Epithelial cell of proximal tubule (primary cell): ENCODE results near the gene HTR4. TPM values are rescaled to one million over a fixed set of nuclear protein-coding genes. Genes with fewer than 3 reads are reported as not detected.

Source experiments
- DNase-seq: peaks from one replicate; pipeline ENCODE4 v3.0.0-alpha.2; 2011; ENCODE audit warnings: low read depth
- H3K4me3 ChIP-seq: 2 replicates; pipeline ENCODE4 v1.5.1; 2011; ENCODE audit warnings: low read depth, mild to moderate bottlenecking, low read length
- CTCF ChIP-seq: conservative IDR thresholded peaks from 2 replicates; pipeline ENCODE4 v1.5.1; 2012; ENCODE audit warnings: low read depth, mild to moderate bottlenecking, low read length
- total RNA-seq: library from RNA; depleted of rRNA; stranded (reverse); fragments of >200 nt; gene quantifications from 2 replicates; pipeline ENCODE4 v1.2.3, GENCODE V29; 2015

HTR4 gene
- total RNA-seq, 1 donor from 2014 or later: not detected

GRCh38 chr5:148443241-148443640 lies 211.1 kb downstream of the HTR4 start:
- no peak overlapping the region for H3K4me3 ChIP-seq
- DNase-seq: no peak
- TF ChIP-seq CTCF: no peak

- TF ChIP-seq CTCF: no peak
- DNase-seq: no peak
- H3K4me3 ChIP-seq: no peak overlapping the region
Measured at GRCh38 chr5:148438933-148439332, 215.4 kb downstream of the HTR4 start.

DNA sequence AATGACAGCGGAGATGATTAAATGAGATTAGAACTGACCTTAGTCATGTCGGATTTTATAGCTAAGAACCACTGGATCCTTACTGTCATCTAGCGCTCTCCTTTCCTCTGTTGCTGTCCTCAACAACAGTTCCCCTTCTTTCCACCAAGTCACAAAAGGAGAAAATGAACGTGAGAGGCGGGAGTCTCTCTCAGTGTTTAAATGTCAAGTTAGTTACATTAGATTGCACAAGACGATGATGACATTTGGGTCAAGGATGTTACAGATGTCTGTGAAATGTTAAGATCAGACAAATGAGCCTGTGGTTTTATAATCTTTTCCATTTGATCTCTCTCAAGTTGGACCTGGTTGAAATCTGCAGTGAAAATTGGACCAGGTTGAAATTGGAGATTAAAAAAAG lies 217.1 kb downstream of the HTR4 start:
- no peak overlapping the region for H3K4me3 ChIP-seq
- no peak for DNase-seq
- no peak for TF ChIP-seq CTCF

GRCh38 chr5:148436029-148436428 lies 218.3 kb downstream of the HTR4 start:
- no peak overlapping the region for H3K4me3 ChIP-seq
- no peak for TF ChIP-seq CTCF
- no peak for DNase-seq

DNA sequence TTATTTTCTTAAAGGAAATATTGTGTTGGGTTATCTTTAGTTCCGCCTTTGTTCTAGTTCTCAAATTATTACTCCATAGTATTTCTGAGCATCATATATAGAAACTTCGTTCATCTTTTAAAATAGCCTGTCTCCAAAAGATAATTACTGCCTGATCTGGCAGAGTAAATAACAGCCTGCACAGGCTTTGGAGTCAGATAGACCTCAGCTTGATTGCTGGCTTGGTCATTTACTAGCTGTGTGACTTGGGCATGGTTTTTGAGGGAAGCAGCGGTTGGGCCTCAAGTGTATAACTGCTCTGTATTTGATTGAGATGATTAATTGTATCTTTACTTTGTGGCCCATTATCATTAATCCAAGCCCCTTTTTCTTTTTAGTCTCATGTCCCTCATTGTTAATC lies 220.5 kb downstream of the HTR4 start:
- DNase-seq: no peak
- no peak for TF ChIP-seq CTCF
- H3K4me3 ChIP-seq: no peak overlapping the region

Other genes with a start within 250 kb of the HTR4 start
- gene ADRB2, start 172.1 kb upstream of the HTR4 start, total RNA-seq: 2.6 and 3.3 TPM in 2 replicates